DMS114 treated with DMSO at 0.1 percent for 48 hours (cell line): ENCODE measurements around the gene SMIM45.

Experiments
- DNase-seq: peaks from one replicate; lab custom pipeline; 2025; ENCODE audit not compliant: unreplicated experiment; lab: John Stamatoyannopoulos, UW

Gene SMIM45

DNA sequence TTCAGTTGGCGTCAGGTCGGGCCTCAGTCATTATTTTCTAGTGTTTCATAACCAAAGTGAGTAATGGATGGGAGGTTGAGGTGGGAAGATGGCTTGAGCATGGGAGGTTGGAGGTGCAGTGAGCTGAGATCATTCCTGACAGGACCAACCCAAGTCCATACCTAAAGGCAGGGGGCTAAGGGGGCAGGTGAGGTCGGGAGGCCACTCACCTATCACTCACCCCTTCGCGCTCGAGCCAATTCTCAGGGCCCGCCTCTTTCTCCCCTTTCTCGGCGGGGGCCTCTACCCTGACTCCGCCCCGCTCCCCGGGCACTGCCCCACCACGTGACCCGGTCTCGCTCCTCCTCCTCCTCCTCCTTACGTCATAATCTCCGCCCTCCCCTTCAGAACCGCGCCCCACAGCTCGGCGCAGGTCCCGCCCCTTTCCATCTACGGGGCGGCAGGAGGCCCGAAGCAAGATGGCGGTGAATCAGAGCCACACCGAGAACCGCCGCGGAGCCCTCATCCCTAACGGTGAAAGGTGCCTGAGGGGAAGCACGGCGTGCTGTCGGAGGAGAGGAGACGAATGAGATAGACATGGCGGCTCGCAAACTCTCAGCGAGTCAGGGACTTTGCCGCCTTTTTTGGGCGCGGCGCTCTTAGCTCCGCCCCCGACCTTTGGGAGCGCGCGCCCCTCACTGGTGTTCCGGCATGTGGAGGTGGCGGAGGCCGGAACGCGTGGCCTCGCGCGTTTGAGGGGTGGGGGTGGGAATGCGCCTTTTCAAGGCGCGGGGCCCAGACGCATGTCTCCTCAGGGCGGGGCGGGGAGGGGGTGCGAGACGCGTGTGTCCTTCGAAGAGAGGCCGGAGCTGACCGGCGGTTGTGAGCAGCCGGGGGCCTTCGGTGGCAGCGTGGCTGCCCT, 46.7 kb downstream of the SMIM45 start, which contains the start of gene WBP2NL:
WBP2NL (plus strand) TSS at position 428 of the 901 bp plus-strand sequence; CDS start at position 459, 31 bp downstream.
- DNase-seq: peak; percentile 73

DNA sequence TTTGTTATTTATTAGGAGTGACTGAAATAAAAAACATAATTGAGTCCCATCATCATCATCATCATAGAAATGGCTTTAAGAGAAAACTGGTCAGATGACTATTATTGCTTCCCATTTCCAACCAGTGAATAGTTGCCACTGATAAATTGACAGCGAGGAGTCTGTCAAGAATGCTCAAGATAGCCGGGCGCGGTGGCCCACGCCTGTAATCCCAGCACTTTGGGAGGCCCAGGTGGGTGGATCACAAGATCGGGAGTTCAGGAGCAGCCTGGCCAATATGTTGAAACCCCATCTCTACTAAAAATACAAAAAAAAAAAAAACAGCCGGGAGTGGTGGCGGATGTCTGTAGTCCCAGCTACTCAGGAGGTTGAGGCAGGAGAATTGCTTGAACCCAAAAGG, 48.5 kb downstream of the SMIM45 start:
- no peak for DNase-seq

DNA sequence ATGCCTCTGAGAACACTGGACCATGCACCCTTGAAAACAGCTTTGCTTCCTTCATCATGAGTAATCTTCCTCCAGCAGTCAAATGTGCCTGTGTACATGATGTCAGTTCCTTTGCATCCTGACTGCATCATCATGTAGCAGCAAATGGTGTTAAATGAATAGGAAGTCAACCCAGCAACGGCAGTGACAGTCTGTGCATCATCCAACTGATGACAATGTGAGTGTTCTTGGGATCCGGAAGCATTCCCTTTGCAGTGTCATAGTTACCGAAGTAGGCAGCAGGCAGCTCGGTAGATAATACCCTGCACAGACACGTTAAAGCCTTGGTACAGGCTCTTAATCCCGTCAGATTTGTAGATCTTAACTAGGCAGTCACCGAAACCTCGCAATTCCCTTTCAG, 49.2 kb downstream of the SMIM45 start:
- no peak for DNase-seq

DNA sequence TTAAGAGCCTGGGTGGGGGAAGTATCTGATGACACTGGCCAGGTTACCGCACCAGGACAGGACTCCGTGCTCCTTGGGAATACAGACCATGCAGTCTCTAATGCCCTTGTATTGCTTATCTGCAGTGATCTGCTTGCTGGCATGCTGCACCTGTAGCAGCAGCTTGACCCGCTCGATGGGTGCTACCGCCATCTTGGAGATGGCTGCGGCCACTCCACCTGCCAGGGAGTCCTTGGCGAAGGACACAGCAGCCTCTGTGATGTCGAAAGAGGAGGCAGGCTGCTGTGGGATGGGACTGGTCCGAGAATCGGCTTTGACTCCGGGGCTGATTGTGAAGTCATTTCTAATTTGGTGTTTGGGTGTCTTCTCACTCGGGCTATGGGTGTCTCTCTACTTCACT, 49.8 kb downstream of the SMIM45 start:
- DNase-seq: no peak

DNA sequence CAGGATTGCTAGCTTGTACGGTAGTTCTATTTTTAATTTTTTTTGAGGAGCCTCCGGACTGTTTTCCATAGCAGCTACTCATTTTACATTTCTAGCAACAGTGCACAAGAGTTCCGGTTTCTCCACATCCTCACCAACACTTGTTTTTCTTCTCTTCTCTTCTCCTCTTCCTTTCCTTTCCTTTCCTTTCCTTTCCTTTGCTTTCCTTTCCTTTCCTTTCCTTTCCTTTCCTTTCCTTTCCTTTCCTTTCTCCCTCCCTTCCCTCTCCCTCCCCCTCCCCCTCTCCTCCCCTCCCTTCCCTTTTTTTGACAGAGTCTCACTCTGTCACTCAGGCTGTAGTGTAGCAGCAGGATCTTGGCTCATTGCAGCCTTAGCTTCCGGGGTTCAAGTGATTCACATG, 56.0 kb downstream of the SMIM45 start:
- no peak for DNase-seq
